Tibial artery (tissue), 4 donors: ENCODE results near the gene TPK1.

Experiments
- DNase-seq, 2 donors: peaks; one replicate each; pipeline ENCODE4 v3.0.0-alpha.2; 2019
- H3K27ac ChIP-seq, 2 donors: fragments of 200-600 bp; sonication (generic) in 1 of 2; 1 replicate in 1 of 2; 2 replicates in 1 of 2; pipeline ENCODE4 v1.5.1; 2018 to 2019; ENCODE audit warnings: mild to moderate bottlenecking in 1 of 2
- H3K27me3 ChIP-seq, 2 donors: fragments of 200-600 bp; sonication (generic) in 1 of 2; one replicate each; pipeline versions ENCODE4 v1.5.1 to v1.6.0; 2016 to 2019
- H3K36me3 ChIP-seq, 3 donors: fragments of 200-600 bp; sonication (generic) in 2 of 3; one replicate each; pipeline ENCODE4 v1.5.1; 2016 to 2019; ENCODE audit warnings: mild to moderate bottlenecking in 2 of 3
- H3K4me1 ChIP-seq, 4 donors: fragments of 200-600 bp; sonication (generic) in 2 of 4; 1 replicate in 3 of 4; 2 replicates in 1 of 4; pipeline ENCODE4 v1.5.1; 2016 to 2019
- H3K4me3 ChIP-seq, 2 donors: fragments of 200-600 bp; sonication (generic) in 1 of 2; 1 replicate in 1 of 2; 2 replicates in 1 of 2; pipeline ENCODE4 v1.5.1; 2018 to 2019; ENCODE audit warnings: mild to moderate bottlenecking in 2 of 2
- H3K9me3 ChIP-seq, 3 donors: fragments of 200-600 bp; sonication (generic) in 1 of 3; one replicate each; pipeline ENCODE4 v1.5.1; 2016 to 2019
- intact Hi-C: fragments of 100-400 bp; cut with DNase I; formaldehyde crosslinking; loops from one replicate; pipeline ENCODE4 v1.15.0; 2023; ENCODE audit warnings: low total_unique reads
- TF ChIP-seq, protein P1 (sequence below), 2 experiments: fragments of 200-600 bp in 1 of 2; fragments of 450-650 bp in 1 of 2; IDR thresholded peaks; one replicate each; pipeline ENCODE4 v1.5.1; 2017 to 2019; ENCODE audit warnings: antibody characterized with exemption in 2 of 2, mild to moderate bottlenecking in 1 of 2, moderate library complexity in 1 of 2

The TPK1 gene

DNA sequence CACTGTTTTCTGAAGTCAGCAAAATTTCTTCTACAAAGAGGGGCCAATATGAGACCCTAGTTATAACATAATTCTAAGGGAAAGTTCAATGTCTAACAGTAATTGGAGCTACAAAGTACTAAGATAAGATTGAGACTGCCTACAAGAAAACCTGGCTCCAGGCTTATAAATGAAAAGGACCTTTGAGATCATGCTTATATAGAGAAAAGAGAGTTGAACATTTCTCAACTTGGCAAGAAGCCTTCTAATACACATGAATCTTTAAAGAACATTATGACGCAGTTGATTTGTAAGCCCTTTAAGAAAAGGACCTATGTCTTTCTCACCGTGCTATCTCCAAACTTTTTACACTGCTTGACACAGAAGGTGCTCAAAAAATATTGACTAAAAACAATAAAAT is 87.9 kb downstream of the TPK1 start:
- peaks cover 0 to 3% (median 0%) of the 10 kb centered on the region in 3 donors for H3K9me3 ChIP-seq
- no peaks in the 10 kb centered on the region for H3K36me3 ChIP-seq
- DNase-seq = no peak
- H3K27ac ChIP-seq = no peak overlapping the region
- TF ChIP-seq, protein P1, sequence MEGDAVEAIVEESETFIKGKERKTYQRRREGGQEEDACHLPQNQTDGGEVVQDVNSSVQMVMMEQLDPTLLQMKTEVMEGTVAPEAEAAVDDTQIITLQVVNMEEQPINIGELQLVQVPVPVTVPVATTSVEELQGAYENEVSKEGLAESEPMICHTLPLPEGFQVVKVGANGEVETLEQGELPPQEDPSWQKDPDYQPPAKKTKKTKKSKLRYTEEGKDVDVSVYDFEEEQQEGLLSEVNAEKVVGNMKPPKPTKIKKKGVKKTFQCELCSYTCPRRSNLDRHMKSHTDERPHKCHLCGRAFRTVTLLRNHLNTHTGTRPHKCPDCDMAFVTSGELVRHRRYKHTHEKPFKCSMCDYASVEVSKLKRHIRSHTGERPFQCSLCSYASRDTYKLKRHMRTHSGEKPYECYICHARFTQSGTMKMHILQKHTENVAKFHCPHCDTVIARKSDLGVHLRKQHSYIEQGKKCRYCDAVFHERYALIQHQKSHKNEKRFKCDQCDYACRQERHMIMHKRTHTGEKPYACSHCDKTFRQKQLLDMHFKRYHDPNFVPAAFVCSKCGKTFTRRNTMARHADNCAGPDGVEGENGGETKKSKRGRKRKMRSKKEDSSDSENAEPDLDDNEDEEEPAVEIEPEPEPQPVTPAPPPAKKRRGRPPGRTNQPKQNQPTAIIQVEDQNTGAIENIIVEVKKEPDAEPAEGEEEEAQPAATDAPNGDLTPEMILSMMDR (IDR thresholded peaks at IDR 0.05) = no peak
- H3K4me1 ChIP-seq = peaks cover 0 to 9% (median 0%) of the 10 kb centered on the region in 4 donors
- no peak overlapping the region for H3K4me3 ChIP-seq
- no peaks in the 10 kb centered on the region for H3K27me3 ChIP-seq
- intact Hi-C loops = no loop called here

DNA sequence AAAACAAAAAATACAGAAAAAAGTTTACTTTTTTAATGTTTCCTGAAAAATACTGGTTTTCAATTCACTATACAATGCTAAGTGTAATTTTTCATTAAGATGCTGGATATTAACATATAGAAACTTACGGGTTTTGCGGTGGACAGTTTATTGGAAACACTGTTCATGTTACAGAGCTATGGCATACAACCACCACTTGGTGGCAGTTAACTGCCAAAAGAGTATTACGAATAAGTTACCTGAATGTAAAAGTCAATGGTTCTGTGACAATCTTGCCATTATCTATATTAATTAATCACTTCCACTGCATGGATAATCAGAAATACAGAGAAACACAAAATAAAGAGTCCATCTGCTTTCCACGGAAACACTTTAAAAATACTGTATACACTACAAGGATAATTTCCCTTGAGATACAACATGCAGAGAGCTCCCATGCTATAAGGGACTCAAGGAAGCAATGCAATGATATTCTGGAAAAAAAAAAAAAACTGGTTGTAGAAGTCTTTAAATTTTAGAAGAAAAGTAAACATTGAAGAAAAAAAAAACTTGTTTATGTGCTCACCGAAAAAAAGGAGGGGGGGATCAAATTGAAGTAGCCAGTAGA is 97.0 kb downstream of the TPK1 start:
- no peak overlapping the region for H3K27ac ChIP-seq
- no peaks in the 10 kb centered on the region for H3K9me3 ChIP-seq
- TF ChIP-seq, protein P1 (IDR thresholded peaks at IDR 0.05) = peak; percentile 61 to 68
- intact Hi-C loops = no loop called here
- DNase-seq = no peak
- H3K27me3 ChIP-seq = no peaks in the 10 kb centered on the region
- no peaks in the 10 kb centered on the region for H3K36me3 ChIP-seq
- H3K4me1 ChIP-seq = peaks cover 0 to 8% (median 0%) of the 10 kb centered on the region in 4 donors
- H3K4me3 ChIP-seq = no peak overlapping the region

DNA sequence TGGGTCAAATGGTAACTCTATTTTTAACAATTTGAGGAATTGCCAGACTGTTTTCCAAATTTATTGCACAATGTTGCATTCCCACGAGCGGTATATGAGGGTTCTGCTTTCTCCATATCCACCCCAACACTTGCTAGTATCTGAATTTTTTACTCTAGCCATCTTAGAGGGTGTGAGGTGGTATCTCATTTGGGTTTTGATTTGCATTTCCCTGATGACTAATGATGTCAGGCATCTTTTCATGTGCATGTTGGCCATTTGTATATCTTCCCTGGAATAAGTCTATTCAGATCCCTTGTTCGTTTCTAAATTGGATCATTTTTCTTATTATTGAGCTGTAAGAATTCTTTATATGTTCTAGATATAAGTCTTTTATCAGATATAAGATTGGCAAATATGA is 97.7 kb downstream of the TPK1 start:
- Histone ChIP-seq H3K27me3 (no peaks in the 10 kb centered on the region), H3K9me3 (no peaks in the 10 kb centered on the region), H3K27ac (no peak overlapping the region), H3K4me3 (no peak overlapping the region), H3K4me1 (peaks cover 0 to 8% (median 0%) of the 10 kb centered on the region in 4 donors), H3K36me3 (no peaks in the 10 kb centered on the region)
- TF ChIP-seq, protein P1 (IDR thresholded peaks at IDR 0.05) = no peak
- DNase-seq = no peak
- intact Hi-C loops = no loop called here

DNA sequence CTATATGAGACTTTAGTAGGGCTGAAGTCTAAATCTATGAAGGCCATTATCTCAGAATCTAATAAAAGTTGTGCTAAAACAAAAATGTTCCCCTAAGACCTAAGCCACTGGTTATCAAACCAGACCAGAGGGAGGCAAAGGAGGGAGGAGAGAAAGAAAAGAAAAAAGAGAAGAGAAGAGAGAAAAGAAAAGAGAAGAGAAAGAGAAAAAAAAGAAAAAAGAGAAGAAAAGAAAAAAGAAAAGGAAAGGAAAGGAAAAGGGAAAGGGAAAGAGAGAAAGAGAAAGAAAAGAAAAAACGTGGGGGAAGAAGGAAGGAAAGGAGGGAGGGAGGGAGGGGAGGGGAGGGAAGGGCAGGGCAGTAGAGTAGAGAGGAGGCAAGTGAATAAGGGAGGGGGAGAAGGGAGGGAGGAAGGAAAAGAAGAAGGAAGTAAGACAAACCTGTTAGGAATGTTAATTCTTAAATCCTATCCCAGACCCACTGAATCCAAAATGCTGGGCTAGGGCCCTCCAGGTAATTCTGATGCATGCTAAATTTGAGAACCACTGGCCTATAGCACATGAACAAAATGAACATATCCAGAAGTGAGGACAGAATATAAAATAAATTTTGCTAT is 98.9 kb downstream of the TPK1 start:
- intact Hi-C loops = no loop called here

DNA sequence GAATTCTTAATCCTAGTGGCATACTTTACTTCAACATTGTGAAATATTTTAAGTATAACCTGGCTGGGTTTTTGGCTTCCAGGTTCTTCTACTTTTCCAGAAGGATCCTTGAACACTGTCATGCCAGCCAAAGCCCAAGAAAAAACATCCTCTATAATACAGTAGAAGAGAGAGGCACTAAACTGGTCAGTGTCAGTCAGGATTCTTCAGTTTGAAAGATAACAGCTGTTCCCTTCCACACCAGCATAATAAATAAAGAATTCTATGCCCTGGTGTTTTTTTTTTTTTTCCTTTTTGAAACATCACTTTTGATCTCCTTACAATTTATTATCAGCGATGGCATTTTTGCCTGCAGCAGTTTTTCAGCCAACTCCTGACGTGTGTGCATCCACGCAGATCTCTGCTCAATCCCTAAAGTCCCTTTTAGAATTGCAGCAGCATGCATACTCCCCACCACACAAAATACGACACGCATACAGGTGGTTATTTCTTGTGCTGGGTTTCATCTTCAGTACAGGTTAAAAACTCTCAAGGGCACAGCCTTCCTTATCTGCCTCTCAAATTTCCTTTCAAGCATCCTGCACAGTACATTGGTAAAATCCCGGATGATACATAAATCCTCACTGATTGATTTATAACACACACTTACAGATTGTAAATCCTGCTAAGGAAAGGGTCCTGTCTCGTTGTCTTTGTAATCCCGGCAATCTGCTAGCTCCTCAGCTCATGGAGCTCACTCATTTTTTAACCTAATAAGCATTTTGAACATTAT is 100.2 kb downstream of the TPK1 start:
- no peak for DNase-seq
- Histone ChIP-seq H3K4me3 (no peak overlapping the region), H3K9me3 (no peaks in the 10 kb centered on the region), H3K36me3 (no peaks in the 10 kb centered on the region), H3K4me1 (peaks cover 0 to 24% (median 2%) of the 10 kb centered on the region in 4 donors), H3K27ac (no peak overlapping the region), H3K27me3 (no peaks in the 10 kb centered on the region)
- TF ChIP-seq, protein P1 (IDR thresholded peaks at IDR 0.05) = no peak
- intact Hi-C loops = no loop called here

More for the DNA sequence above, 98.9 kb downstream of the TPK1 start:
- H3K4me1 ChIP-seq = peaks cover 0 to 12% (median 0%) of the 10 kb centered on the region in 4 donors
- no peaks in the 10 kb centered on the region for H3K9me3 ChIP-seq
- H3K4me3 ChIP-seq = no peak overlapping the region
- DNase-seq = no peak
- no peaks in the 10 kb centered on the region for H3K27me3 ChIP-seq
- no peak overlapping the region for H3K27ac ChIP-seq
- no peaks in the 10 kb centered on the region for H3K36me3 ChIP-seq
- TF ChIP-seq, protein P1 (IDR thresholded peaks at IDR 0.05) = no peak
